HG03039 (cell line): ENCODE measurements around the gene GUCY2C.
"Not testable (repeated sequence)": the region's sequence is repeated elsewhere in the genome, so short reads cannot be mapped to it uniquely, and the experiment has no call there.

Experiments used
- ATAC-seq: cut with Tn5 transposase; IDR thresholded peaks from one replicate; pipeline ENCODE4 v1.9.1; 2021; ENCODE audit warnings: mild to moderate bottlenecking, moderate library complexity; ENCODE audit not compliant: unreplicated experiment

The GUCY2C gene

GRCh38 chr12:14696265-14696741, at the start of gene GUCY2C:
GUCY2C (minus strand) TSS chr12:14696599; CDS start chr12:14696448, 151 bp downstream.
- no peak for ATAC-seq

- no peak for ATAC-seq
These were observed 46.7 kb upstream of the GUCY2C start for GRCh38 chr12:14743061-14743460.

DNA sequence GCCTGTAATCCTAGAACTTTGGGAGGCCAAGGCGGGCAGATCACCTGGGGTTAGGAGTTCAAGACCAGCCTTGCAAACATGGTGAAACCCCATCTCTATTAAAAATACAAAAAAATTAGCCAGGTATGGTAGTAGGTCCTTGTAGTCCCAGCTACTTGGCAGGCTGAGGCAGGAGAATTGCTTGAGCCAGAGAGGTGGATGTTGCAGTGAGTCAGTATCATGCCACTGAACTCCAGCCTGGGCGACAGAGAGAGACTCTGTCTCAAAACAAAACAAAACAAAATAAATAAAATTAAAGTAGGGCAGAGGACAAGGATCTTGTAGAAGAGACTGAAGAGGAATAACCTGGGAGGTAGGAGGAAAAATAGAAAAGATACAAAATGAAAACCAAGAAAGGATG, 45.5 kb upstream of the GUCY2C start:
- no peak for ATAC-seq

DNA sequence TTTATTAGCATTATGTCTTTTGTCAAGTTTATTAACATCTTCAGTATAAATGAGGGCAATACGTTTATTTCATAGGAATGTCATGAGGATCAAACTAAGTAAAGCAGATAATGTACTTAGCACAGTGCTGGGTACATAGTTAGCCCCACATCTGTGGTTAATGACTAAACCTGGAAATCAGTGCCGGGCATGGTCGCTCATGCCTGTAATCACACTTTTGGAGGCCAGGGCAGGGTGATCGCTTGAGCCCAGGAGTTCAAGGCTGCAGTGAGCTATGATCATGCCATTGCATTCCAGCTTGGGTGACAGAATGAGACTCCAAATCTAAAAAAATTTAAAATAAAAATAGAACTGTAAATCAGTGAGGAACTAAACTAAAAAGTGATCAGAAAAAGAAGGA, 44.8 kb upstream of the GUCY2C start:
- ATAC-seq: no peak

DNA sequence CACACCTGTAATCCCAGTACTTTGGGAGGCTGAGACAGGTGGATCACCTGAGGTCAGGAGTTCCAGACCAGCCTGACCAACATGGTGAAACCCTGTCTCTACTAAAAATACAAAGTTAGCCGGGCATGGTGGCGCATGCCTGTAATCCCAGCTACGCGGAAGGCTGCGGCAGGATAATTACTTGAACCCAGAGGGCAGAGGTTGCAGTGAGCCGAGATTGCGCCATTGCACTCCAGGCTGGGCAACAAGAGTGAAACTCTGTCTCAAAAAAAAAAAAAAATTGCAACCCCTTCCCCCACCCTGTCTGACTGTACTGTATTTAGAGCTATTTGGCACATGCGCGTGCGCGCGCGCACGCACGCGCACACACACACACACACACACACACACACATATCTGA, 40.0 kb upstream of the GUCY2C start:
- not testable (repeated sequence) for ATAC-seq

DNA sequence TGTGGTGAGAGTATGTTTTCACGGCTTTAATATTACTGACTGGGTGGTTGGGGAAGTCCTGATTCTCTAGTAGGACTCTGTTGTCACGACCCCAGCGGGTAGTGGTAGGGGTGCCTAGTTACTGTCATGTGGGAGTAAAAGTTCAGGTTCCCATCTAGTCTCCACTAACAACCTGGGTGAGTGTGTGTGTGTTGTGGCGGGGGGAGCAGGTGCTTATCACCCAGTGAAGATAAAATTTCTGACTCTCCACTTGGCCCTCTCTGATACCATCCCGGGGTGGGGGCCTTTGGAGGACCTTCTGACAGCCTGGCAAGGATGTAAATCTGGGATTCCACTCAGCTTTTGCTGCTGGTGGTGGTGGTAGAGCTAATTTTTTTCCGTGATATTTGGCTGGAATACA, 35.4 kb upstream of the GUCY2C start:
- no peak for ATAC-seq

GRCh38 chr12:14729586-14729985, 33.2 kb upstream of the GUCY2C start:
- no peak for ATAC-seq

DNA sequence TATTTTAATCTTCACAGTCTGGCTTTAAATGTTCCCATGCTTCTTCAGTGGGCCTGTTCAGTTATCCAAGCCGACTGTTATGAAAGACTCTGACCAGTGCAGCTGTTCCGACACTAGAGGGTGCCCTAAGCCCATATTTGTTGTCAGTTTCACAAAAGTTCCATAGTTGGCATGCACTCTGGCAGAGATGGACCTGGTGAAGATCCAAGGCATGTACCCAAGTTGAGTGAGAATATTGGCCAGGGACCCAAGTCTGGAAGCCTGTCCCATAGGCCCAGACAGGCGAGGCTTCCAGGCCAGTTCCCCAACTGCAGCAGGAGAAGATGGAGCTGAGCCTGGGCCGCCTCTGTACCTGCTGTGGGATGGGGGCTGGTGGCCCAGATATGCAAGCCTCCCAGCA, 27.4 kb upstream of the GUCY2C start:
- peak; percentile 51 for ATAC-seq

GRCh38 chr12:14716848-14717444, 20.5 kb upstream of the GUCY2C start:
- no peak for ATAC-seq

GRCh38 chr12:14714437-14714836, 18.0 kb upstream of the GUCY2C start:
- no peak for ATAC-seq

DNA sequence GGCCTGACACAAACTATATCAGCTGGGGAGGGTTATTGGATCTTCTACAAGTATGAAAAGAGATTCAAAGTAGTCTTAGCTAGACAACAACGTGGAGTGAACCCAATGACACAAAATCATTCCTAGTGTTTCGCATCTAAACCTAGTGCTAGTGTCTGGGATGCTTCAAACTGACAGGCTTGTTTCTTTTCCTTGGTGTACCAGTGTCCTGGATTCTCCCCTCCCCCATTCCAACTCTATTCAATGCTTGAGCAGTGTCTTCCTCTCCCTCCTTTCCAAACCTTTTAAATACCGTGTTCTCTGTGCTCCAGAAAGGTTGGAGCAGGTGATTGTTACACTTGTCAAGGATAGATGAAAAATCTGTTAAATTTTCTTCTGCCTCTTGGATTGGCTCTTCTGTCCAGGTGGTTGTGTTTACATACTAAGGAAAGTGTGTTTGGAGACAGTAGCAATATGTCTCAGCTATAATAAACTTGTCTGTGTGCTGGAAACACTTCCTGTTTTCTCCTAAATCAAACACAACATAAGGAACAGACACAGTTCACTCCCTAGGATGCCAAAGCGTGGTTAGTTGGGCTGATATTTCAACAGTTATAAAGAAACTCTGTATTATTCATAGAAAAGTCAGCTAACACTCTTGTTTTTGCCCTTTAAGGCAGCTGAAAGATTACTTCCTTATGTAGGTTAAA, 14.4 kb upstream of the GUCY2C start:
- no peak for ATAC-seq

- ATAC-seq: no peak
These were observed 5.6 kb upstream of the GUCY2C start for GRCh38 chr12:14701809-14702568.

GRCh38 chr12:14700935-14701334, 4.5 kb upstream of the GUCY2C start:
- no peak for ATAC-seq

- ATAC-seq: no peak
These were observed 3.5 kb upstream of the GUCY2C start for GRCh38 chr12:14699923-14700322.

DNA sequence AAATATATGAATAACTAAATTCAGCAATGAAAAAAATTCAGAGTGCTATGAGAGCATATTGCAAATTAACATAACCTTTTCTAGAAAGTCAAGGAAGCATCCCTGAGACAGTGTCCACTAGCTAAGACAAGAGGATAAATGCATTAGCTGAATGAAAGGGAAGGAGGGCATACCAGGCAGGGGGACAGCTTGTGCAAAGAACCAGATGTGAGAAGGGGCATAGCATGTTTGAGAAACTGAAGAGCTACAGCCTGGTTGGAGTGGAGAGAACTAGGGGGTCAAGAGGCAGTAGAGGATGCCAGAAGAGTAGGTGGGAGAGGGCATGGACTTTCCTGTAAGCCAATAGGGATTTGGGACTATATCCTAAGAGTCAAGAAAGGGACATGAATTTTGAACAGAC, 2.2 kb upstream of the GUCY2C start:
- ATAC-seq: no peak

GRCh38 chr12:14695715-14696141, 671 bp downstream of the GUCY2C start:
- no peak for ATAC-seq

DNA sequence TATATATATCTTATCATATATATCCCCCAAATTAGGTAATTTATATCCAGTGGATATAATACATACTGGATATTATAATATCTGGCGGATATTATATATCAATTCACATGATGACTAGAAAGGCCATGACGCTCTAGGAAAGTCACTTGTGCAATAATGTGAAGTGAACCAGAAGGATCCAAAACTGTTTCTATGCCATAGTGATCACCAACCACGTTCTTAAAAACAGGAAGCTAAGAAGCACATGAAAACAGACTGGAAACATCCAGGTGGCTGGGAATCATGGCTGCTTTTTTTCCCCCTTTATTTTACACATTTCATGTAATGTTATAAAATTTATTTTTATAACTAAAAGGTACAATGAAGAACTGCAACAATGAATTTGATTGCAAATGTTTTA, 1.4 kb downstream of the GUCY2C start:
- no peak for ATAC-seq

DNA sequence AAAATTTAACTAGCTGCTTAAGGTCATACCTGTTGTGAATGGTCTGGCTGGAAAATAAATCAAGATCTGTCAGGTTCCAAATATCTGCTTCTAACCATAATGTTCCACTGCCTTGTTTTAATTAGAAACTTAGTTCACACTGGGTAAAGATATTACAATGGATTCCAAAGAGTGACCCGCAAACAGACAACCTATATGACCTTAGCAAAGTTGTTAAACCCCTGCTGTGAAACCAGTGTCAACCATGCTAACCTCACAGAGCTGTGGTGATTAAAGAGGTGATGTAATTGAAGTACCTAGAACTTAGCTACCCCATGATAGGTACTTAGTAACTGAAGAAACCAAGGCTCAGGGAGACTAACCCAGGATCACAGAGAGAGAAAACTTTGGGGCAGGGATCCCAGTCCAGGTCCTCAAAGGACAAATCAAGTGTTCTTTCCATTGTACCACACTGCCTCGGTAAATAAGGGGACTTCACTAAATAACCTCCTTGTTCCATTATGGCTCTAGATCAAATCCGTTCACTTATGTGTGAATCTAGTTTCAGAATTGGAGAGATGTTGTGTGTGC, 2.2 kb downstream of the GUCY2C start:
- no peak for ATAC-seq

DNA sequence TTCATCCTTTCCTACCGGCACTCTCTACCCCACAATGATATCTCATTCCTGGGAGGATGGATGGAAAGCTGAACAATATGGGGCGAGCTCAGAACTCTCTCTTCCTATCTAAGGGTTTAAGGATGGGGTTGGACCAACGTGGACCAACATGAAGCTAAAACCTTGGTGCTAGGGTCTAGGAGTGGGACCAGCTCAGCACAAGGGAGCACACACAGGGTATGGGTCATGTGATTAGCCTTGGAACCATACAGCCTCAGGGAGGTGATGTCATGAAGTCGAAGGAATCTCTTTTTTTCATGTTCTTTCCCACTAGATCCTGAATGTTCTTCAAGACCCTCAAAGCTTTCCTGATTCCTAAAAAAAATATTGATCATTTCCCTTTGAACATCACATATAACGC, 3.3 kb downstream of the GUCY2C start:
- ATAC-seq: no peak

GRCh38 chr12:14691560-14691959, 4.8 kb downstream of the GUCY2C start:
- ATAC-seq: no peak

GRCh38 chr12:14689996-14690395, 6.4 kb downstream of the GUCY2C start:
- ATAC-seq: no peak

- ATAC-seq: no peak
These were observed 7.3 kb downstream of the GUCY2C start for GRCh38 chr12:14689144-14689543.
